ENCODE results near the gene NELL1. TPM values are rescaled to one million over a fixed set of nuclear protein-coding genes. Genes with fewer than 3 reads are reported as not detected.

NELL1 gene
- total and polyA plus RNA-seq, 7 donors: 0.01 TPM; not detected in 6

DNA sequence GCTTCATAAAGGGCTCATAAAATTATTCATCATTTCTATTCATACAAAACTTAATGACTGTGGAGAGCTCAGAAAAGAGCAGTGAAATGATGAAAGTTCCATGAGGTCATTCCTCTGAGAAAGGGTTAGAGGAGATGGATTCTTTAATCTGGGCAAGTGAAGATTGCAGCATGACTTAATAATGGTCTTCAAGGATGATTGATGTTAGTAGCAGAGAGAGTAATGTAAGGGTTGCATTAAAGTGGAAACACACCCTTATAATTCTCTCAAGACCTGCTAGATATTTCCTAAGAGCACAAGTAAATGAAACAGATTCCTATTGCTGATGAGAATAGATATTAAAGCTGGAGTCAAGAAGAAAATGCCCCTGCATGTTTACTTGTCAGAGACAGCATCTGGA is 811.9 kb downstream of the NELL1 start:
- no peak overlapping the region for H3K4me3 ChIP-seq
- intact Hi-C loops (cut with DNase I): no loop called here
- no peak overlapping the region for H3K27ac ChIP-seq
- DNase-seq (no peak), ATAC-seq (no peak)
- no peaks in the 10 kb centered on the region for H3K27me3 ChIP-seq (ENCODE audit: insufficient read depth in 3 of 3, low read length in 2 of 3)
- H3K4me1 ChIP-seq: no peaks in the 10 kb centered on the region
- H3K36me3 ChIP-seq (ENCODE audit: insufficient read depth in 1 of 2, low read depth in 1 of 2): no peaks in the 10 kb centered on the region
- no peaks in the 10 kb centered on the region for H3K9me3 ChIP-seq
- TF ChIP-seq CTCF (IDR thresholded peaks at IDR 0.05): no peak

DNA sequence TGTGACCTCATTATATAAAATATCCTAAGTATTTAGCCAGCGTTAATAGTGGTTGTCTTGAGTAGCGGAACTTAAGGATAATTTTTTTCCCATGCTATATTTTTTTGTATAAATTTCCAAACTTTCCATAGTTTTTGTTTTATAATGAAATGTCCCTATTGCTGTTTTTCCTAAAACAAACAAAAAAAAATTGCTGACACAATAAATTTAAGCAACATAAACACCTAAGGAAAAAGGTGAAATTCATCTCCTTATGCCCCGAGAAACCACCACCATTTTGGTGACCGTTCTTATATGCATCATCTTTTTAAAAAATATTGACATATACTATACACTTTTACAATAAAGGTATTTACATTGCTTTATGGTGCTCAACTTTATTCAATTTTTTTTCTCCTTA is 814.7 kb downstream of the NELL1 start:
- WGBS, 3 donors: 96 to 99% (median 98%) methylated on average over 4 of the region's 4 CpGs

DNA sequence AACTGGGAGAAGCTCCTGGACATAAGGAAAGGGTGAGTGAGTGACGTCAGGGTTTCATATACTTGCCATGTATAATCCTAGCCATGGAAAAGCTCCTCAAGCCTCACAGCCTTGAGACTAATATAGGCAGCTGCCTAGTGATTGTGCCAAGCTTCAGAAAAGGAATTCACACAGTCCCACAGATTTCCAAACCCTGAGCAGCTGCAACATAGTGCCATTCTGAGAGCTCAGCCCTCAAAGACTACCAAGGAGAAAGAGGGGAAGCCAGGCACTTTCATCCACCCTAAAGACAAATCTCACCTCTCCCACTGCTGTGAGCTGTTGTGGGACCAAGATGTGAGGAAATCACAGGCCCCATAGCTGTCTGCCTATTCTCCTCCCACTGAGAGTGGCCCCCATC is 815.6 kb downstream of the NELL1 start:
- no peak overlapping the region for H3K27ac ChIP-seq
- WGBS, 3 donors: 33 to 40% (median 35%) methylated on average over 1 of the region's 1 CpG
- ATAC-seq: no peak
- H3K4me1 ChIP-seq: no peaks in the 10 kb centered on the region
- H3K9me3 ChIP-seq: peaks cover 2% of the 10 kb centered on the region
- H3K27me3 ChIP-seq (ENCODE audit: insufficient read depth in 3 of 3, low read length in 2 of 3): no peaks in the 10 kb centered on the region
- H3K4me3 ChIP-seq: no peak overlapping the region
- no peaks in the 10 kb centered on the region for H3K36me3 ChIP-seq (ENCODE audit: insufficient read depth in 1 of 2, low read depth in 1 of 2)
- DNase-seq: no peak
- intact Hi-C loops (cut with DNase I): no loop called here
- no peak for TF ChIP-seq CTCF (IDR thresholded peaks at IDR 0.05)

More for the DNA sequence above, 814.7 kb downstream of the NELL1 start:
- no peak for TF ChIP-seq CTCF (IDR thresholded peaks at IDR 0.05)
- ATAC-seq (no peak), DNase-seq (no peak)
- no peaks in the 10 kb centered on the region for H3K27me3 ChIP-seq (ENCODE audit: insufficient read depth in 3 of 3, low read length in 2 of 3)
- H3K4me3 ChIP-seq: no peak overlapping the region
- no peaks in the 10 kb centered on the region for H3K36me3 ChIP-seq (ENCODE audit: insufficient read depth in 1 of 2, low read depth in 1 of 2)
- intact Hi-C loops (cut with DNase I): no loop called here
- no peak overlapping the region for H3K27ac ChIP-seq
- H3K9me3 ChIP-seq: no peaks in the 10 kb centered on the region
- H3K4me1 ChIP-seq: no peaks in the 10 kb centered on the region

GRCh38 chr11:21485426-21485825 is 816.0 kb downstream of the NELL1 start:
- no peaks in the 10 kb centered on the region for H3K27me3 ChIP-seq (ENCODE audit: insufficient read depth in 3 of 3, low read length in 2 of 3)
- DNase-seq (no peak), ATAC-seq (no peak)
- H3K36me3 ChIP-seq (ENCODE audit: insufficient read depth in 1 of 2, low read depth in 1 of 2): no peaks in the 10 kb centered on the region
- no peak overlapping the region for H3K27ac ChIP-seq
- 34 to 47% (median 38%) methylated on average over 5 of the region's 5 CpGs for WGBS, 3 donors
- peaks cover 6% of the 10 kb centered on the region for H3K9me3 ChIP-seq
- no peak overlapping the region for H3K4me3 ChIP-seq
- no peaks in the 10 kb centered on the region for H3K4me1 ChIP-seq
- no peak for TF ChIP-seq CTCF (IDR thresholded peaks at IDR 0.05)
- intact Hi-C loops (cut with DNase I): no loop called here

DNA sequence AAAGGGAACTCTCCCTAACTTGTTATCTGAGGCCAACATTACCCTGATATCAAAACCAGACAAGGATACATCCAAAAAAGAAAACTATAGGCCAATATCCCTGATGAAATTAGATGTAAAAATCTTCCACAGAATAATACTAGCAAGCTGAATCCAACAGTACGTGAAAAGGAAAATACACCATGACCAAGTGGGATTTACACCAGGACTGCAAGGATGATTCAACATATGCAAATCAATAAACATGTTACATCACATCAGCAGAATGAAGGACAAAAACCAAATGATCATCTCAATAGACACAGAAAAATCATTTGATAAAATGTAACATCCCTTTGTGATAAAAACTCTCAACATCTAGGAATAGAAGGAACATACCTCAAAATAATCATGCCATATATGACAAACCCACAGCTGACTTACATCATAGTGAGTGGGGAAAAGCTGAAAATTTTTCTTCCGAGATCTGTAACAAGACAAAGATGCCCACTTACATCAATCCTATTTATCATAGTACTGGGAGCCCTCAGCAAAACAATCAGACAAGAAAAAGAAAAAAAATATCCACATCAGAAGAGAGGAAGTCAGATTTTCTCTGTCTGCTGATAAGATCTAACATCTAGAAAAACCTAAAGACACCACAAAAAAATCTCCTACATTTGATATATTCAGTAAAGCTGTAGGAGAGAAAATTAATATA is 820.2 kb downstream of the NELL1 start:
- no peaks in the 10 kb centered on the region for H3K27me3 ChIP-seq (ENCODE audit: insufficient read depth in 3 of 3, low read length in 2 of 3)
- H3K36me3 ChIP-seq (ENCODE audit: insufficient read depth in 1 of 2, low read depth in 1 of 2): no peaks in the 10 kb centered on the region
- ATAC-seq (no peak), DNase-seq (no peak)
- peaks cover 8% of the 10 kb centered on the region for H3K9me3 ChIP-seq
- H3K27ac ChIP-seq: no peak overlapping the region
- H3K4me3 ChIP-seq: no peak overlapping the region
- 46 to 56% (median 49%) methylated on average over 2 of the region's 2 CpGs for WGBS, 3 donors
- no peak for TF ChIP-seq CTCF (IDR thresholded peaks at IDR 0.05)
- intact Hi-C loops (cut with DNase I): no loop called here
- H3K4me1 ChIP-seq: no peaks in the 10 kb centered on the region

Measured in psoas muscle (tissue), 8 donors.